ENCODE results near the gene PSMD6.

The PSMD6 gene

DNA sequence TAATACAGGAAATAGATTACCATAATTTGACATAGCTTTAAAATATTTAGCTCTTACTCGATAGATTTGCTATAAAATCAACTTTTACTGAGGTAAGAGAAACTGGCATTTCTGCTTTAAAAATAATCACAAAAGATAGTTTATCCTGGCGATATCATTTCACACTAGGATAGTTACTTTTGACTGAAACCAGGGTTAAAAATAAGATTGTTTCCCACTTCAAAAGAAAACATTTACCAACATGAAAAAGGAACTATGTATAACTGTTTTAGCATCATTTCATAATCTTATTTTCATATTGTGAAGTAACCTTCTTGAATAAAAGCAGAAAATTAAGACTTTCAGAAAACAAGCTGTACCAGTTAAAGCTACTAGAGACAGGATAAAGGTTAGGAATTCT lies 15.3 kb downstream of the PSMD6 start:
- DNase-seq: no peak

DNA sequence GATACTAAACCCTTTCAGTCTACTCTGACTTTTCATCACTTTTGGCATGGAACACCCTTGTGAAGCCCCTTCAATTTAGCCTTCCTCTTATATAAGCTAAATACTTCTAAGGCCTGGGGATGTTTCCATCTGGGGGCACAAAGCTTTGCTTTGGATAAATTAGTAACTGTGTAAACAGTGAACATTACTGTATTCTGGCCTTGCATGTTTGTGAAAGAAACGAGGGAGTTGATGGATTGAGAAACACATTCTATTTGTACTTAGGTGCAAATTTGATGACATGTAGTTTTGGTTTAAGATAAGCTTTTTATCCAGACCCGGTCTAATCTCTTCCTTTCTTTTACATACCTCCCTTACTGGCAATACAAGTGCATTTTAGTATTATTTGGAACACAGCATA lies 19.7 kb downstream of the PSMD6 start:
- no peak for DNase-seq

DNA sequence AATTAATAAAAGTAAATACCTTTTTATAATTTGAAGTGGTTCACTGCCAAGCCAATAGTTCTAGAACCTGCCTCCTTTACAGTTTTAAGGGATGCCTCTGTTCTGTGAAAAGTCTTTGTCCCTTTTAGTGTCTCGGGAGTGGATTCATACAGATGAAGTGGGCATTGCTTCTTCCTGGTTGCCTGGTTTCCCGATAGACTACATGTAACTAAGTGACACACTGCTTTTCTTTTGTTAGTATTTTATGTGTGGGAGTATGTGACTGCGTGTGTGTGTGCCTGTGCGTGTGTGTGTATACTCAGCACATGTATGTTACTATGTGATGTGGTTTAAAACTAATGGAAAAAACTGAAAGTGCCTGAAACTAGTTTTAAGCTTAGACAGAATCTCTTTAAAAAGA lies 21.1 kb downstream of the PSMD6 start:
- DNase-seq: no peak

DNA sequence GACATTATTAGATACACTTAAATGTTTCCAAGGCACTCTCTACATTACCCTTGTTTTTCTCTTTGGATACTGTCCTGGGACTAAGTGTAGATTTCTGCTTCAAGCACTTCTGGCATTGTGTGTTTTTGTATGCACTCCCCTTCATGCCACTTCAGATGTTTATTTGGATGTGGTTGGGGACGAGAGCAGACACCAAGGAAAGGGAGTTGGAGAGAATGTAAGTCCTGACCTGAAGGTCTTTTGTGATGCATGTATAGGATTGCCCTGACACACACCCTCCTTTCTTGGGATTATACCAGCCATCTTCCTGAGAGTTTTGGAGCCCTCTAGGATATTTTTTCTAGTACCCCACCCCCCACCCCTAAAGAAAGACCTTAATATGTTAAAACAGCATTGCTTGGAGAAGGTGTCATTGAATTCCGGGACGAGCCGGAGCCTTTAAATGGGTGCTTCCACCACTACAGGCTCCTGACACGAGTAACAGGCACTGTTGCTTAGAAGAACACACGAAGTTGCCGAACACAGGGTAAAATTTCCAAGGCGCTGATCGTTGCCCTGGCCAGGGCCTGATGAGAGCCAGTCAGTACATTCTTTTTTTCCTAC lies 22.7 kb downstream of the PSMD6 start:
- DNase-seq: no peak

DNA sequence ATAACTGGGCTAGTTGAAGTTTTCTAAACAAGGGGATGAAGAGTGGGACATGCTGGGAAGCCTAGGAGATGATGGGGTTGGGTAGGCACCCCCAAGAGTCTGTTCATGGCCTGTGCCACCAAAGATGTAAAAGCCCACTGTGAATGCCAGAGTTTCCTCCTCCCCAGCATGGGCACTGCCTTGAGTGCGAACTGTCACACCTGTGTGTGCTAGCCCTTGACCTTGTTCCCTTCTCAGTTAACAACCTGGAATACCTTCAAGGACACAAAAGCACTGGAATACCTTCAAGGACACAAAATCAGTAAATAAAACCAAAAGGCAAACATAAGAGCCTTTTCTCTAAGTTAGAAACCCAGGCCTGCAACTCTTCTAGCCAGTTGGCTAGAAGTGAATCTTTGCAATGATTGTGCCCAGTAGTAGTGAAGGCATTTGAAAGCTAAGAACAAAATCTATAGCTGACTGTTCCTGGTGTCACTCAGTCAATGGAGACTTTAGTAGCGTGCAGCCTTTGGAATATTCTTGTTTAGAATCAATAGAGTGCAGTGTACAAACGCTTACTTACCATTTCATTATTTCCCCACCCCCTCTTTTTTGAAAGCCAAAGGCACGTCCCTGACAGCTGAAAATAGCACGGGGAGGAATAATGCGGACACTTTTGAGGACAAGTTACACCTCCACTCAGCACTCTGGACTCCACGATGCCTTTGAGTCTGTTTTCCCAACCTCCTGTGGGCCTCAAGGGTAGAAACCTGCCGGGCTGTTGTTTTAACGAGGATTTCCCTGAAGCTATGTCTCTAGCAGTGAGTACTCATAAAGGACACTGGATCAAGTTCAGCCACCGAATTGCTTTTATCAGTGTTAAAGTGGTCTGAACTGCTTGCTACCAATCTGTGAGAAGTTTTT lies 24.2 kb downstream of the PSMD6 start:
- DNase-seq: no peak

DNA sequence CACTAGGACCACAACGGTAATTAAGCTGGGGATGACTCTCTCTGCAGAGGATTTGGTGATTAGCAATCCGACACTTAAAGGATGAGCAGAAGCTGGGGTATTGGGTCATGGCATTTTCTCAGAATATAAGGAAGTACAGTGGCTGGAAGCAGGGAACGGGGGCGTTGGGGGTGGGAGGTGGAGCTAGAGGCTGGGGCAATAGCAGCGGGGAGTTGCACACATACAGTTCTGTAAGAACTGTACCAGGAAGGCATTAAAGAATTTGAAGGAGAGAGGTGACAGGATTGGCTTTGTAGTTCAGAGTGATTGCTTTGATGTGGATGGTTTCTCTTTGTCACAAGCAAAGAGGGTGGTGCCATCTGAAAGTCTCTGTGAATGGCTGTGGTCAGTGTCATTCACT lies 28.2 kb downstream of the PSMD6 start:
- no peak for DNase-seq

DNA sequence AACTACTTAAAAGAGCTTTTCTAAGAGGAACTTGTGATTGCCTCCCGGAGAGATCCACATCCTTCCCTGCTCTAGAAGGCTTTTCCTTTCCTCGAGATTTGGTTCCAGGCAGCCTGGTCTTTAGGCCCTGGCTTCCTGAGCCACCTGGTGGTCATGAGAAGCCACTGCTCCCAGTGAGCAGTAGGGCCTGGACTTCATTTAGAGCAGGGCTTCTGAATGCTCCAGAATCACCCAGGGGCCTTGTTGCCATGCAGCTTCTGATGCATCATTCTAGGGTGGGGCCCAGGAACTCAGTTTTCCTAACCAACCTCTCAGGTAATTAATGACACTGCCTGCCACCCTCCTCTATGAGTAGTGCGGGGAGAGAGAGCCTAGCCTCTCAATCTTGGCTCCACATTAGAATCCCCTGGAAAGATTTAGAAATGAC lies 29.6 kb downstream of the PSMD6 start:
- peak; percentile 61 for DNase-seq

DNA sequence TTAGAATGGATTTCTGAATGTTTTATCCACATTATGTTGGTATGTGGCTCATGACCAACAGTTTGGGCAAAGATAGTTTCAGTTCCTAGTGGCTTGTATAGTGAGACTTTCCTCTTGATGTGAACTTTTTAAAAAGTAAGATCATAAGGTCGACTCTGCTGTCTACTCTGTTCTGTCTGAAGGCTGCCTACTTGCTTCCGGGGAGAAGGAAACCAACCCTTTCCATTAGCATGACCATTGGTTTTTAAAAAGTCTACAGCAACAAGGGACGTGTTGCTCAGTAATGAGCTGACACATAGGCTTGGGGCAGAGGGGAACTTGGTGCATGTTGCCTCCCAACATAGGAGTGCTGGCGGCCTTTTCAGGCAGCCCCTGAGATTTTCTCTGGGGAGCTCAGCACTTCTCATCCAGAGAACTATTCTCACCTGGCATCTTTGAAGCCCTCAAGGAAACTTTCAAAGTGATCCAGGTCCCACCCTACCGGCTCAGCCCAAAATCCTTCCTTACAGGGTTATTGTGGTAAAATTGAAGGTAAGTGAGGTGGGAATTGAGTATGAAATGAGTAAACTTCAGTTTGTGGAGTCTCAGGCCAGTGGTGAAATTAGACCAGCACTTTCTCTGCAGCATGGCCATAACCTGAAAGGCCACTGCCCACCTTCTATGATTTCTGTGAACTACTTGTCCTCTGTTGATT lies 30.6 kb downstream of the PSMD6 start:
- no peak for DNase-seq

DNA sequence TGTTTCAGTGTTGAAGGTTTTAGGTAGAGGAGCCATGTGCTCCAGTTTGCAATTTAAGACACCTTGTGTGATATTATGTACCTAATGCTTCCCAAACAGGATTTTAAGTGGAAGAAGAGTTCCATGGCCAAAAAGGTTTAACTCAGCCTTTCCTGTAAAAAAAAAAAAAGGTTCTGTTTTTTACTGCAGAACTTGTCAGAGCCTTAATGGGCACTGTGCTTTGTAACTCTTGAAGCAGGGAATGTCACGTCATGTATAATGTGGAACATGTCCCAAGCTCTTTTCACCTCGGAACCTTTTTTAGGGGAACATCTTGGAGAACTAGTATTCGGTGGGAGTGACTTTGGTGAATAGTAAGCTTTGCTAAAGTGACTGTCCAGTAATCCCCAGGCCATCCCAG lies 31.6 kb downstream of the PSMD6 start:
- no peak for DNase-seq

DNA sequence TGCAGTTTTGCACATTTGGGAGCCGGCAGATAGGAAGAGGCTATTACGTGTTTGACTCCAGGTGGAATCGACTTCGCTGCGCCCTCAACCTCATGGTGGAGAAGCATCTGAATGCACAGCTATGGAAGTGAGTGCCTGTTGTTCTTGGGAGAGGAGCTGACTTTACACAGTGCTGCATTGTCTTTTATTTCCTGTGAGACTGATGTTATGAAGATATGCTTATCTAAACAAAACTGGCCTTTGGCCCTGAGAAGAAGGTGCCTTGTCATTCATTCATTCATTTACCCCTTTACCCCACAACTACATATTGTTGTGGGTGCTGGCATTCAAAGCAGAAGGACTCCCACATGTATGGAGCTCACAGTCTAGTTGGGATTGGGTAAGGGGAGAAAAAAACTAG lies 32.6 kb downstream of the PSMD6 start:
- DNase-seq: no peak

DNA sequence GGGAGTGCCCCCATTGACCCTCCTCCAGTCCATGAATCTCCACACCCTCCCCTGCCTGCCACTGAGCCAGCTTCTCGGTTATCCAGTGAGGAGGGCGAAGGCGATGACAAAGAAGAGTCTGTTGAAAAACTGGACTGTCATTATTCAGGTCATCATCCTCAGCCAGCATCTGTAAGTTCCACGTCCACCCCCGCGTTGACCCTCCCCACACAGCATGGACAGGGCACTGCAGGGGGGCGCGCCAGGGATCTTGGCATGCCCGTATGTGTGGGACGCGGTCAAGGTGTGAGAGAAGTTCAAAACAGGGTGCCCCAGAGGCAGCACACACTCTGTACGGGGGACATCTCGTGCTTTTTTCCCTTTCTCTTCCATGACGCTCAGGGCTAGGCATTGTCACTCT lies 33.1 kb downstream of the PSMD6 start:
- no peak for DNase-seq

DNA sequence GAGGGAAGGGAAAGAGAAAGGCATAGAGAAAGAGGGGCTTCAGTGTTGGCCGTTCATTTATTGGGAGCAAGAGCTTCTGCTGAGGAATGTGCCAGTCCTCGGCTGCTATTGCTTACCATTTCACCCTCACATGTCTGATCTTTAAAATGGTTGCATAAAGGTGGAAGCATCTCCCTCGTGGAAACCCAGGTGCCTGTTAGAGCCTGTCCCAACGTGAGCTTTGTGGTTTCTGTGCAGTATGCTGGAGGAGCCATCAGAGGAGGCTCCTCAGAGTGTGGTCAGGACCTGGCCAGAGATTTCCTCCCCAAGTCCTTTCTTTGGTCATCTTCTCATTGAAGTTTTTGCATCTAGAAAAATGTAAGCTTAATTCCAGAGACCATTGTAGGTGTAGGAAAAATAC lies 34.4 kb downstream of the PSMD6 start:
- DNase-seq: no peak

DNA sequence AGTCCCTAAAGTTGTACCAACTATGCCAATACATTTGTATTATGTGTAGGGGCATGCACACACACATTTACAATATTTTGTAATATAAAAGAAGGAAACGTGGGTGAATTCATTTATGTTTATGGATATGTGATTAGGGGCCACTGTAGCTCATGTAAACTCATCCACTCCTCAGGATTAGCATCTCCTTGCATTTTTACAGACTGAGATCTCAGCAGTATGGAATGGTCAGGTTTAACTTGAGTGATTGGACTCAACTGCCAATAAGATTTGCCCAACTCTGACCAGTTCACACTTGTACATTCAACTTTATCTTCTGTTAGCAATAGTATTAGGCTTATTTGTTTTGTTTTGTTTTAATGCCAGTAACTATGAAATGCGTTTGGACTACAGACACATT lies 36.5 kb downstream of the PSMD6 start:
- DNase-seq: no peak

DNA sequence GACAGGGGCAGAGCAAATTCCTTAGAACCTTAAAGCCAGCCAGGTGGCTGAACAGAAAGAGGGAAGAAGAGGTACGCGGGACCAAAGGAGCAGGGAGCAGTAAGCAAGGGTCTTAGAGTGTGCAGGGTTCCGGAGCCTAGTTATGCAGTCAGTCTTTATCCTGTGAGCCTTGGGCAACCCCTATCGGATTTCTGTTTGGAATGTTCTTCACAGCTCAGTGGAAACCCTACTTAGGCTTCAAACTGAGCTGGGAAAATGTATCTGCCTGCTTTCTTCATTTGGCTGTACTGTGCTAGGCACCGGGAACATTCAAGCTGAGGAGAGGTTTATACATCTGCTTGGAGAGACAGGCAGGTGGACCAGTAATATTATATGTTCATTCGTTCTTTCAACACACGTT lies 37.1 kb downstream of the PSMD6 start:
- no peak for DNase-seq

DNA sequence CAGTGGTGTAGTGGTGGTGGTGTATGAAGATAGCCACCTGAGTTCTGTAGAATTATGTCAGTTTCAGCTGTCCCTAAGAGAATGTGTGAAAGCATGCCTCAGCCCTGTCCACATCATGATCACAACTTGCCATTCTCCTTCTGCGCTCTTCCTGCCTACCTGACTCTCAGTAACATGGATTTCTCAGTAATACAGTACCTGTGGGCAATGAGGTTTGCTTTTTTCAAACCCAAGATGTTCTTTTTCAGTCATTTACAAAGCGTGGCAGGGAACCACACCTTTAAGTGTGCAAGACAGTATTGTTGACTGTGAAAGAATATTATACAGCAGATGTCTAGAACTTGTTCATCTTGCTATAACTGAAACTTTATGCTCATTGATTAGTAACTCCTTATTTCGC lies 38.9 kb downstream of the PSMD6 start:
- DNase-seq: no peak

DNA sequence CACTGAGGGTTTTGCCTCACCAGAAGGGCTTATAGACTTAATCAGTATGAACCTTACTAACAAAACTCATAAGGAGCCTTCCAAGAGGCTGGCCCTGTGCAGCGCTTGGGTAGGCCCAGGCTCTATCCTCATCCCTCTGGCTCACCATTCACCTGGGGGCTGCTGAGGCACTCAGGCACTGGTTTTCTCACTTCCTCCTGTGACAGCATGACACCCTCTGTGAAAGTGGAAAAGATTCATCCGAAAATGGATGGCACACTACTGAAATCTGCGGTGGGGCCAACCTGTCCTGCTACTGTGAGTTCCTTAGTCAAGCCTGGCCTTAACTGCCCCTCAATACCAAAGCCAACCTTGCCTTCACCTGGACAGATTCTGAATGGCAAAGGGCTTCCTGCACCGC lies 41.3 kb downstream of the PSMD6 start:
- no peak for DNase-seq

DNA sequence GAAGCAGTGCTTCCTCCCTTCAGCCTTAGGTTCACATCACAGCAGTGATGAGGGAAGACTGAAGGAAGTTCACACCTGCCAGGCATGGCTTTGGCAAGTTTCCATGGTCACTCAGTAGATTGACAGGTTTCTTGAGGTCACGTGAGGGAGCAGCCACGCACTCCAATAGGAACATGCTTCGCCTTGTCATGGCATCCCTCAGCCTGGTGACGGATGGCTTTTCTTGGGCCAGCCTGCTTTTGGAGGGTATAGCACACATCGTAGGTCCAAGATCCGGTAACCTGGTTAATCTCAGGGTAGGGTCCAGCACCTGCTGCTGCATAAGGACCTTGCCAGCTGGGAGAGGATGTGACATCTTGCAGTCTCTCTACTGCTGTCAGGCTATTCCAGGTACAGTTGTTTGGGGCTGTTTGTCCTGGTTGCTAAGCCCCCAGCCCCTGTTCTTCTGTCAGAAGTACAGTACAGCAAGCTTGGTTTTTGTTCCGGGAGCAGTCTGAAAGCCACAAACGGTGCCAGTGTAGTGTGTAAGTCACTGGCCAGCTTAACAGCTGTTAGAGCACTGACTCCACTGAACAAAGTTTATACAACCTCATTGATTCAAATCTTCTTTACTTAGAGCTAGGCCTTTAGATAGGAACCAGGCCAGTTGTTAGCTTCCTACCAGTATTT lies 42.3 kb downstream of the PSMD6 start:
- no peak for DNase-seq

DNA sequence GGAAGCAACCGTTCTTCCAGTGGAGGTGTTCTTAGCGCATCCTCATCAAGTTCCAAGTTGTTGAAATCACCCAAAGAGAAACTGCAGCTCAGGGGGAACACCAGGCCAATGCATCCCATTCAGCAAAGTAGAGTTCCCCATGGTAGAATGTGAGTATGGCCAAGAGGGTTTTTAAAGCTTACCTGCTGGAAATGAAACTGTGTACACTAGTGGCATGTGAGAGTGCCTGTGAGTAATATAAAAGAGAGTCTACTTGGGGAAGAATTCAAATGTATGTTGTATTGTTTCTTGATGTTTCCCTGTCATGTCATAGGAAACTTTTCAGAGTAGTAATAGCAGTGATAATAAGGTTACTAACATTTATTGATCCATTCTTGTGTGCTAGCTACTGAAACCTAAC lies 43.3 kb downstream of the PSMD6 start:
- no peak for DNase-seq

DNA sequence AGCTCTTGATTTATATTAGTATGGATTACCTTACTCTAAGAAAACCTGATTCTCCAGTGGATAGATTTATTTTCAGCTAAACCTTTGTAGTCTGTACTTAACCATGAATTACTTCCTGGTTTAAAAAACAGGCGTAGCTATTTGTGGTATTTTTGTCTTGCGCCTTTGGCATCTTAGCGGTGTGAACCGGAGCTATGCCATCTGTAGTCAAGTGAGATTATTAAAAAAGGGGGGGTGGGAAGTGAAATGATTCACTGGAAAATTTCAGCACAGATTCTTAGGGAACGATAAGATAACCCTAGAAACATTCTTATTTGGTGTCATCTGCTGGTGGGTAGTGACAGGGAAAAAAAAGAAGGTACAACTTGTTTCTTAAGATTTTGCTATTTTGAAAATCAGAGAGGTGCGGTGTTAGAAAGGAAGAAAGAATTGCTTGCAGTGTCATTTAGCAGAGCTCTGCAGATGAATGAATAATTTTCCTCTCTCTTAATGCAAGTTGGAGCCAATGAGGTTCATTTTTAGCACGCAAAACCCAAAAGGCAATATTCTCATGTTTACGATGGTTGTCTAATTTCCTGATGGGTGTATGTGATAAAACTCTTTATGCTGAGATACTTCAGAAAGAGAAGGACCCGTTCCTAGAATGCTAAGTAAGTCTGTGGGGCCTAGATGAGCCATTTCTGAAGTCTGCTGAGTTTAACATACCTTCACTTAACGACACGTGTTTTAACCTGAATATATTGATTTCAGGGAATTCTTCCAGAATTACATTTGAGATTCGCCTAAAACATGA lies 44.0 kb downstream of the PSMD6 start:
- DNase-seq: no peak

DNA sequence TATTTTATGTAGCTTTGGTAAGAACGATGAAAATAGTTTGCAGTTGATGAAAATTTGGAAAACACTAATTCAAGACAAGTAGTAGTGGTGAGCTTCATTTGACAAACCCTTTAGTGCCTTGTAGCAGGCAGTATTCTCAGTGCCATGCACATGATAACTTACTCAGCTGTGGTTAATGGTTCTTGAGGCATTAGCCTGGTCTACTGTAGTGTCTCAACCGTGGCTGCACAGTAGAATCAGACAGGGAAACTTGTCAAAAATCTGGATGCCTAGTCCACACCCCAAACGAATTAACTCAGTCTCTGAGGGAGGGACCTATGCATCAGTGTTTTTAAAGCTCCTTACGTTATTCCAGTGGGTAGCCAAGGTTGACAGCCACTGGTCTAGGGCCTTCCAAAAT lies 45.4 kb downstream of the PSMD6 start:
- no peak for DNase-seq

DNA sequence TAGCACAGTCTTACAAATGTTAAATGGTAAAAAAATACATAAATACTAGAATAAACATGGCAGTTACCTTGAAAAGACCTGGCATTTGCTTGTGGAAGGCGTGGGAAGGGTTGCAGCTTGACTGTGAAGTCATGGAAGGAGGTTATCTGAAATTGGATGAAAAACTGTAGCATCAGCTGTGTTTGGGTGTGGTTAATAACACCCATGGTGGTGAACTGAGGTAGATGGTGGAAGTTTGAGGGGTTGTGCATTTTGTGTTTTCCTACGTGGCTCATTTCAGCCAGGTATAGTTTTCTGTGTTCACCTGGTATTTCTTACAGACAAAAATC lies 46.5 kb downstream of the PSMD6 start:
- DNase-seq: no peak

DNA sequence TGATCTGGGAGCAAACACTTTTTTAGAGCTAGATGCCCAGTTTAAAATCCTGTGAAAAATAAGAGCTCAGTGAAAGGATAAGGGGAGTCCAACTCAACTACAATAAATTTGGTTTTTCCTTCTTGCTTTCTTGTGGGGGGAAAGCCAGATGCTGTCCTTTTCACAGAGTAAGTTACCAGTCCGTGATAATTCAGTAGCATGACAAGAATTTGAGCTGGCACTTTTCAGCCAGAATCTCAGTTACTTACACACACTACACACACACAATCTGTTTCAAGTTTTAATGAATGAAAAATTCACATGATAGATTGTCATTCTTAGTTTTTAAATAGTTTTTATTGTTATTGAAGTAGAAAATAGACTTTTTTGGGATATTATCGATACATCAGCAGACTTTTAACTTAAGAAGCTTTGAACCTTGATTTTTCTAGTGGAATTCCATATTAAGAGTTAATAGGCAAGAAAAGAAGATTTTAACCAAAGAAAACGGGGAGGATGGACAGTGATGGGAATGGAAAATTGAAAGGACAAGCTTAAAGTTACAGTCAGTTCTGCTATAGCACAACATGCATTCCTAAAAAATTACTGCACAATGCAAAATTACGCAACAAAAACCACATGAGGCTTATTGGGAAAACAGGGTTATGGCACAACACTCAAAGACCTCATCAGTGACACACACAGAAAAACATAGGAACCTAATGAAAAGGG lies 47.0 kb downstream of the PSMD6 start:
- no peak for DNase-seq

Measured in activated T-cell treated with anti-CD3 and anti-CD28 coated beads, Interleukin-2, amount 50 U/mL, for 1 hour (primary cell).